K562 (cell line): Measurements from ENCODE around the gene ACAT1. TPM values are rescaled to one million over a fixed set of nuclear protein-coding genes. Genes with fewer than 3 reads are reported as not detected.

ENCODE experiments used
- CCNT2 ChIP-seq: IDR thresholded peaks from 2 replicates; pipeline ENCODE4 v1.6.1; 2011; ENCODE audit warnings: borderline replicate concordance, low read depth, mild to moderate bottlenecking, moderate library complexity, mixed read lengths, low read length; ENCODE audit not compliant: insufficient read length; ENCODE audit errors: extremely low read depth
- DIDO1 ChIP-seq: fragments of 450-650 bp; IDR thresholded peaks from 2 replicates; pipeline ENCODE4 v1.6.1; 2016; ENCODE audit warnings: low read depth, missing biosample characterization, missing genetic modification characterization
- FOXP4 ChIP-seq: sonication (generic); formaldehyde crosslinking; IDR thresholded peaks from 2 replicates; pipeline ENCODE4 v1.8.0; 2022; ENCODE audit warnings: mild to moderate bottlenecking, missing genetic modification reagents, borderline replicate concordance
- MAFF ChIP-seq: IDR thresholded peaks from 2 replicates; pipeline ENCODE4 v1.6.1; 2012; ENCODE audit warnings: low read length, improper control_type of control experiment
- MEIS2 ChIP-seq: fragments of 450-650 bp; IDR thresholded peaks from 2 replicates; pipeline ENCODE4 v1.6.1; 2014; ENCODE audit warnings: mild to moderate bottlenecking; ENCODE audit not compliant: partially characterized antibody
- NELFE ChIP-seq: IDR thresholded peaks from 2 replicates; pipeline ENCODE4 v1.6.1; 2011; ENCODE audit warnings: mild to moderate bottlenecking; ENCODE audit not compliant: insufficient read depth, insufficient read length
- NRF1 ChIP-seq, 2 experiments: fragments of 450-650 bp; IDR thresholded peaks in 1 of 2; conservative IDR thresholded peaks in 1 of 2; 2 replicates each; pipeline ENCODE4 v1.6.1; 2014; ENCODE audit warnings: mild to moderate bottlenecking in 2 of 2
- POLR2AphosphoS5 ChIP-seq: IDR thresholded peaks from 2 replicates; pipeline ENCODE4 v1.6.1; 2011; ENCODE audit warnings: mild to moderate bottlenecking, low read depth, low read length, moderate library complexity; ENCODE audit not compliant: control insufficient read depth, insufficient read depth
- POU5F1 ChIP-seq: fragments of 150-350 bp; IDR thresholded peaks from 2 replicates; pipeline ENCODE4 v1.6.1; 2014; ENCODE audit warnings: borderline replicate concordance, low read length, low read depth, mild to moderate bottlenecking; ENCODE audit not compliant: partially characterized antibody
- RAD51 ChIP-seq: fragments of 450-650 bp; IDR thresholded peaks from 2 replicates; pipeline ENCODE4 v1.7.1; 2016; ENCODE audit warnings: low read depth, mild to moderate bottlenecking, borderline replicate concordance
- SMAD4 ChIP-seq: fragments of 250-450 bp; sonication (Bioruptor Pico); conservative IDR thresholded peaks from 2 replicates; pipeline ENCODE4 v1.8.0; 2021; ENCODE audit warnings: inconsistent platforms, mild to moderate bottlenecking, moderate library complexity
- ZNF717 ChIP-seq: fragments of 250-450 bp; sonication (Bioruptor Pico); IDR thresholded peaks from 2 replicates; pipeline ENCODE4 v1.5.0; 2021
- ZNF76 ChIP-seq: fragments of 250-450 bp; sonication (Bioruptor Pico); IDR thresholded peaks from 2 replicates; pipeline ENCODE4 v1.4.0; 2020; ENCODE audit warnings: mild to moderate bottlenecking, moderate library complexity, borderline replicate concordance
- ZSCAN32 ChIP-seq: fragments of 450-650 bp; formaldehyde crosslinking; IDR thresholded peaks from 2 replicates; pipeline ENCODE4 v1.4.0; 2020; ENCODE audit warnings: mild to moderate bottlenecking, moderate library complexity
- polyA plus RNA-seq, 8 experiments: library from polyadenylated mRNA; depleted of rRNA in 4 of 8; stranded (reverse) in 5 of 8; unstranded in 3 of 8; fragments of >200 nt; fragmentation: Nextera tagmentation in 2 of 8; fragmentation: Illumina TruSeq in 1 of 8; extraction: Ambion mirVana in 2 of 8; extraction: Trizol in 1 of 8; gene quantifications; 2 replicates each; pipeline versions ENCODE4 v1.2.1 to v1.2.3, GENCODE V29; 2011 to 2014; ENCODE audit warnings: inconsistent platforms in 1 of 8, missing spikeins in 1 of 8
- total RNA-seq, 7 experiments: library from RNA; depleted of rRNA in 6 of 7; stranded (reverse); fragments of >200 nt in 6 of 7; fragmentation: Illumina TruSeq in 2 of 7; extraction: Trizol in 2 of 7; gene quantifications; 2 replicates each; pipeline versions ENCODE4 v1.2.1 to v1.2.3, GENCODE V29; 2011 to 2021; ENCODE audit warnings: low replicate concordance in 1 of 7
- TF ChIP-seq, protein P1 (sequence below), 2 experiments: fragments of 450-650 bp; IDR thresholded peaks; 2 replicates each; pipeline ENCODE4 v1.6.1; 2018; ENCODE audit warnings: mild to moderate bottlenecking in 2 of 2, low read depth in 1 of 2; ENCODE audit not compliant: partially characterized antibody in 2 of 2
- TF ChIP-seq, protein P2 (sequence below): sonication (generic); formaldehyde crosslinking; IDR thresholded peaks from 2 replicates; pipeline ENCODE4 v1.8.0; 2022; ENCODE audit warnings: missing genetic modification reagents, mild to moderate bottlenecking, moderate library complexity, borderline replicate concordance
- TF ChIP-seq, protein P3 (sequence below): fragments of 450-650 bp; IDR thresholded peaks from 2 replicates; pipeline ENCODE4 v1.6.1; 2016
- TF ChIP-seq, protein P4 (sequence below): fragments of 450-650 bp; IDR thresholded peaks from 2 replicates; pipeline ENCODE4 v1.6.1; 2017; ENCODE audit warnings: mild to moderate bottlenecking, moderate library complexity

The ACAT1 gene
- total and polyA plus RNA-seq, 9 of the 15 experiments (the other 6 are each of a cell fraction or from before 2014, with no cell fraction given) = 65.1 to 204 (median 104) TPM

DNA sequence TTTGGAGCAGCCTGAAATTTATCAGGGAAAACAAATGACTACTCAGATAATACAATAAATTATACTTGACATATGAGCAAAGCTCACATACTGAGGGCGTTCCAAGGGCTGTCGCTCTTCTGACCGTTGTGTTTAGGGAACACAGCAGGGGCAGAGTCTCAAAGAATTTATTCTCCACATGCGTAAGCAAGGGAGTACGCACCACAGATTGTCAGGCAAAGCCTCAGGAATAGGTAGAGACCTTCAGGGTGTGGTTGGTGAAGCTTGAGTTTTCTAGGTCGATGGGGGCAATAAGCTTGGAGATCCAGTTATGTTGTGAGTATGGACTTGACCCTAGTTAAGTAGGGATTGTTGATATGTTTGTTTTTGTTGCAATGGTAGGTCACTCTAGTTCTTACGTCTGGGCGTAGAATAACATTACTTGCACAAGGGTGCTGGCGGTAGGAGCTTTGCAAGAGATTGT, 830 bp downstream of the ACAT1 start (continued):
- TF ChIP-seq RAD51 = no peak
- no peak for TF ChIP-seq ZSCAN32 (CRISPR knock-in tag)
- no peak for TF ChIP-seq SMAD4 (CRISPR knock-in tag)
- TF ChIP-seq, protein P1, sequence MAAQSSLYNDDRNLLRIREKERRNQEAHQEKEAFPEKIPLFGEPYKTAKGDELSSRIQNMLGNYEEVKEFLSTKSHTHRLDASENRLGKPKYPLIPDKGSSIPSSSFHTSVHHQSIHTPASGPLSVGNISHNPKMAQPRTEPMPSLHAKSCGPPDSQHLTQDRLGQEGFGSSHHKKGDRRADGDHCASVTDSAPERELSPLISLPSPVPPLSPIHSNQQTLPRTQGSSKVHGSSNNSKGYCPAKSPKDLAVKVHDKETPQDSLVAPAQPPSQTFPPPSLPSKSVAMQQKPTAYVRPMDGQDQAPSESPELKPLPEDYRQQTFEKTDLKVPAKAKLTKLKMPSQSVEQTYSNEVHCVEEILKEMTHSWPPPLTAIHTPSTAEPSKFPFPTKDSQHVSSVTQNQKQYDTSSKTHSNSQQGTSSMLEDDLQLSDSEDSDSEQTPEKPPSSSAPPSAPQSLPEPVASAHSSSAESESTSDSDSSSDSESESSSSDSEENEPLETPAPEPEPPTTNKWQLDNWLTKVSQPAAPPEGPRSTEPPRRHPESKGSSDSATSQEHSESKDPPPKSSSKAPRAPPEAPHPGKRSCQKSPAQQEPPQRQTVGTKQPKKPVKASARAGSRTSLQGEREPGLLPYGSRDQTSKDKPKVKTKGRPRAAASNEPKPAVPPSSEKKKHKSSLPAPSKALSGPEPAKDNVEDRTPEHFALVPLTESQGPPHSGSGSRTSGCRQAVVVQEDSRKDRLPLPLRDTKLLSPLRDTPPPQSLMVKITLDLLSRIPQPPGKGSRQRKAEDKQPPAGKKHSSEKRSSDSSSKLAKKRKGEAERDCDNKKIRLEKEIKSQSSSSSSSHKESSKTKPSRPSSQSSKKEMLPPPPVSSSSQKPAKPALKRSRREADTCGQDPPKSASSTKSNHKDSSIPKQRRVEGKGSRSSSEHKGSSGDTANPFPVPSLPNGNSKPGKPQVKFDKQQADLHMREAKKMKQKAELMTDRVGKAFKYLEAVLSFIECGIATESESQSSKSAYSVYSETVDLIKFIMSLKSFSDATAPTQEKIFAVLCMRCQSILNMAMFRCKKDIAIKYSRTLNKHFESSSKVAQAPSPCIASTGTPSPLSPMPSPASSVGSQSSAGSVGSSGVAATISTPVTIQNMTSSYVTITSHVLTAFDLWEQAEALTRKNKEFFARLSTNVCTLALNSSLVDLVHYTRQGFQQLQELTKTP (IDR thresholded peaks at IDR 0.05; ENCODE audit: low read depth in 1 of 2, partially characterized antibody in 2 of 2) = peak in 1 of 2 experiments; percentile 1
- TF ChIP-seq DIDO1 (tag) = no peak
- TF ChIP-seq FOXP4 (CRISPR knock-in tag) = no peak
- peak; percentile 94 for TF ChIP-seq MEIS2
- 0 out of 2 replicates have a peak, but pooled peaks have one; percentile 11 for TF ChIP-seq POLR2AphosphoS5
- TF ChIP-seq POU5F1 = no peak
- TF ChIP-seq ZNF717 (CRISPR knock-in tag) = no peak
- TF ChIP-seq, protein P2, sequence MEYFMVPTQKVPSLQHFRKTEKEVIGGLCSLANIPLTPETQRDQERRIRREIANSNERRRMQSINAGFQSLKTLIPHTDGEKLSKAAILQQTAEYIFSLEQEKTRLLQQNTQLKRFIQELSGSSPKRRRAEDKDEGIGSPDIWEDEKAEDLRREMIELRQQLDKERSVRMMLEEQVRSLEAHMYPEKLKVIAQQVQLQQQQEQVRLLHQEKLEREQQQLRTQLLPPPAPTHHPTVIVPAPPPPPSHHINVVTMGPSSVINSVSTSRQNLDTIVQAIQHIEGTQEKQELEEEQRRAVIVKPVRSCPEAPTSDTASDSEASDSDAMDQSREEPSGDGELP (CRISPR knock-in tag) = no peak
- TF ChIP-seq, protein P3, sequence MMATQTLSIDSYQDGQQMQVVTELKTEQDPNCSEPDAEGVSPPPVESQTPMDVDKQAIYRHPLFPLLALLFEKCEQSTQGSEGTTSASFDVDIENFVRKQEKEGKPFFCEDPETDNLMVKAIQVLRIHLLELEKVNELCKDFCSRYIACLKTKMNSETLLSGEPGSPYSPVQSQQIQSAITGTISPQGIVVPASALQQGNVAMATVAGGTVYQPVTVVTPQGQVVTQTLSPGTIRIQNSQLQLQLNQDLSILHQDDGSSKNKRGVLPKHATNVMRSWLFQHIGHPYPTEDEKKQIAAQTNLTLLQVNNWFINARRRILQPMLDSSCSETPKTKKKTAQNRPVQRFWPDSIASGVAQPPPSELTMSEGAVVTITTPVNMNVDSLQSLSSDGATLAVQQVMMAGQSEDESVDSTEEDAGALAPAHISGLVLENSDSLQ = peak; percentile 85
- no peak for TF ChIP-seq NELFE
- TF ChIP-seq NRF1 (conservative IDR thresholded peaks at IDR 0.05 in 1 of 2, IDR thresholded peaks at IDR 0.05 in 1 of 2) = peak; percentile 58 to 69
- TF ChIP-seq, protein P4, sequence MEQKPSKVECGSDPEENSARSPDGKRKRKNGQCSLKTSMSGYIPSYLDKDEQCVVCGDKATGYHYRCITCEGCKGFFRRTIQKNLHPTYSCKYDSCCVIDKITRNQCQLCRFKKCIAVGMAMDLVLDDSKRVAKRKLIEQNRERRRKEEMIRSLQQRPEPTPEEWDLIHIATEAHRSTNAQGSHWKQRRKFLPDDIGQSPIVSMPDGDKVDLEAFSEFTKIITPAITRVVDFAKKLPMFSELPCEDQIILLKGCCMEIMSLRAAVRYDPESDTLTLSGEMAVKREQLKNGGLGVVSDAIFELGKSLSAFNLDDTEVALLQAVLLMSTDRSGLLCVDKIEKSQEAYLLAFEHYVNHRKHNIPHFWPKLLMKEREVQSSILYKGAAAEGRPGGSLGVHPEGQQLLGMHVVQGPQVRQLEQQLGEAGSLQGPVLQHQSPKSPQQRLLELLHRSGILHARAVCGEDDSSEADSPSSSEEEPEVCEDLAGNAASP = no peak
- no peak for TF ChIP-seq CCNT2
- TF ChIP-seq MAFF = no peak
- no peak for TF ChIP-seq ZNF76
